ENCODE measurements around the gene CAP2.

- TF ChIP-seq CTCF (IDR thresholded peaks at IDR 0.05) (no peak), SIN3A (IDR thresholded peaks at IDR 0.05; ENCODE audit: borderline replicate concordance, insufficient read depth, low read depth, low read length) (no peak), POLR2AphosphoS5 (IDR thresholded peaks at IDR 0.05; ENCODE audit: low read depth, low read length) (no peak), REST (IDR thresholded peaks at IDR 0.05; ENCODE audit: insufficient read depth in 1 of 2, low read depth in 2 of 2, low read length in 1 of 2) (no peak)
Measured at GRCh38 chr6:17497535-17498095, 104.2 kb downstream of the CAP2 start.
